IgD-negative memory B cell (primary cell): Measurements from ENCODE around the gene TMC6. TPM values are rescaled to one million over a fixed set of nuclear protein-coding genes. Genes with fewer than 3 reads are reported as not detected.
"Not testable (repeated sequence)": the region's sequence is repeated elsewhere in the genome, so short reads cannot be mapped to it uniquely, and the experiment has no call there.

Experiments
- H3K27ac Mint-ChIP-seq, 3 donors: one replicate each; pipeline ENCODE4 v1.8.0; 2020 to 2022; ENCODE audit warnings: mild to moderate bottlenecking in 3 of 3, mixed read lengths in 3 of 3, moderate library complexity in 1 of 3
- H3K27me3 Mint-ChIP-seq: one replicate; pipeline ENCODE4 v1.8.0; 2021; ENCODE audit warnings: mixed read lengths
- H3K36me3 Mint-ChIP-seq: one replicate; pipeline ENCODE4 v1.8.0; 2020; ENCODE audit warnings: mild to moderate bottlenecking, mixed read lengths
- H3K4me1 Mint-ChIP-seq, 3 donors: one replicate each; pipeline ENCODE4 v1.8.0; 2020 to 2022; ENCODE audit warnings: mixed read lengths in 3 of 3, mild to moderate bottlenecking in 1 of 3
- H3K4me3 Mint-ChIP-seq, 4 donors: one replicate each; pipeline ENCODE4 v1.8.0; 2020 to 2022; ENCODE audit warnings: mild to moderate bottlenecking in 4 of 4, mixed read lengths in 4 of 4, moderate library complexity in 3 of 4
- H3K9me3 Mint-ChIP-seq, 3 donors: one replicate each; pipeline ENCODE4 v1.8.0; 2020 to 2021; ENCODE audit warnings: mixed read lengths in 3 of 3, mild to moderate bottlenecking in 1 of 3
- polyA plus RNA-seq: library from polyadenylated mRNA; unstranded; fragments of 300-500 nt; fragmentation: Illumina TruSeq; gene quantifications from one replicate; pipeline ENCODE4 v1.2.3, GENCODE V29; 2021

The TMC6 gene
- polyA plus RNA-seq, 1 donor from 2014 or later: 212 TPM

GRCh38 chr17:78116411-78116810 lies 12.1 kb downstream of the TMC6 start:
- H3K4me1 Mint-ChIP-seq: peaks cover 24 to 34% (median 27%) of the 10 kb centered on the region in 3 donors

GRCh38 chr17:78115803-78116202 lies 12.8 kb downstream of the TMC6 start:
- H3K27ac Mint-ChIP-seq: peak overlapping the region in 1 of 3 donors; percentile 39
- H3K4me1 Mint-ChIP-seq: peaks cover 24 to 28% (median 24%) of the 10 kb centered on the region in 3 donors
- not testable (repeated sequence) for H3K9me3 Mint-ChIP-seq, H3K36me3 Mint-ChIP-seq, H3K27me3 Mint-ChIP-seq, H3K4me3 Mint-ChIP-seq

More at GRCh38 chr17:78116411-78116810, 12.1 kb downstream of the TMC6 start:
- no peaks in the 10 kb centered on the region for H3K27me3 Mint-ChIP-seq
- no peaks in the 10 kb centered on the region for H3K9me3 Mint-ChIP-seq
- peaks cover 3% of the 10 kb centered on the region for H3K36me3 Mint-ChIP-seq
- no peak overlapping the region for H3K4me3 Mint-ChIP-seq
- H3K27ac Mint-ChIP-seq: peak overlapping the region in 2 of 3 donors; percentile 39 to 78

DNA sequence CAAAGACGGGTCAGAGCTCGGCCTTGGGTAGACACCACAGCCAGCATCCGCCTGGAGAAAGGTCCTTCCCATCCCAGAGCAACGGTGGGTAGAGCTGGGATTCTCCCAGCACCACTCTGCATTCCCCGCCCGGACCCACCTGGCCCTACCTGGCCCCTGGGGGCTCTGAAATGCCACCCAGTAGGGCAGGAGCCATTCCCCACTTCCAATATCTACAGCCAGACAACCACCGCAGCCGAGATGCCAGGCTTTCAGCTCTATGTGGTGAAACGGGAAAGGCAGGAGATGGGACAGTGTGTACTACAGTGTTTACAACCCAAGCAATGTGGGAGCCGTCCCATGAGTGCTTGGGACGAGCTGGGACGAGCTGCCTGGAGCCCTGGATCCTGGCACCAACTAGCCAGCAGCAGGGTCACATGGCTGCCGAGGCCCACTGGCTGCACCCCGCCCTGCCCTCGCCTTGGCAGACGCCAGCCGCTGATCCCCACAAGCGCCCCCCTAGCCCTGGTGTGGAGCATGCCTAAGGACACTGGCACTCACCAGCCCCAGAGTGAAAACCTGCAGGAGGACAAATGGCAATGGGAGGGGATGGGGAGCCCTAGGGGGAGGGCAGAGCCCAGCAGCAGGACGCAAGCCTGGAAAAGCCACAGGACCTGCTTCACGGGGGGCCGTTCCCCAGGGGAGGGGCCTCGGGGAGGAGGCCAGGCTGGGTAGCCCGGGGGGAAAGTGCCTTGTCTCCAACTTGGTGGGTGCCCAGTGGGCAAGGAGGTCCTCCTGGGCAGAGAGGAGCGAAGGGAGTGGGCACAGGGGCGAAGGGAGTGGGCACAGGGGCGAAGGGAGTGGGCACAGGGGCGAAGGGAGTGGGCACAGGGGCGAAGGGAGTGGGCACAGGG lies 13.5 kb downstream of the TMC6 start:
- Mint-ChIP-seq H3K27me3 (no peaks in the 10 kb centered on the region), H3K36me3 (peaks cover 3% of the 10 kb centered on the region), H3K4me1 (peaks cover 20 to 30% (median 24%) of the 10 kb centered on the region in 3 donors), H3K9me3 (no peaks in the 10 kb centered on the region), H3K27ac (peak overlapping the region; percentile 81 to 97 (median 91)), H3K4me3 (peak overlapping the region in 1 of 4 donors; percentile 55)

DNA sequence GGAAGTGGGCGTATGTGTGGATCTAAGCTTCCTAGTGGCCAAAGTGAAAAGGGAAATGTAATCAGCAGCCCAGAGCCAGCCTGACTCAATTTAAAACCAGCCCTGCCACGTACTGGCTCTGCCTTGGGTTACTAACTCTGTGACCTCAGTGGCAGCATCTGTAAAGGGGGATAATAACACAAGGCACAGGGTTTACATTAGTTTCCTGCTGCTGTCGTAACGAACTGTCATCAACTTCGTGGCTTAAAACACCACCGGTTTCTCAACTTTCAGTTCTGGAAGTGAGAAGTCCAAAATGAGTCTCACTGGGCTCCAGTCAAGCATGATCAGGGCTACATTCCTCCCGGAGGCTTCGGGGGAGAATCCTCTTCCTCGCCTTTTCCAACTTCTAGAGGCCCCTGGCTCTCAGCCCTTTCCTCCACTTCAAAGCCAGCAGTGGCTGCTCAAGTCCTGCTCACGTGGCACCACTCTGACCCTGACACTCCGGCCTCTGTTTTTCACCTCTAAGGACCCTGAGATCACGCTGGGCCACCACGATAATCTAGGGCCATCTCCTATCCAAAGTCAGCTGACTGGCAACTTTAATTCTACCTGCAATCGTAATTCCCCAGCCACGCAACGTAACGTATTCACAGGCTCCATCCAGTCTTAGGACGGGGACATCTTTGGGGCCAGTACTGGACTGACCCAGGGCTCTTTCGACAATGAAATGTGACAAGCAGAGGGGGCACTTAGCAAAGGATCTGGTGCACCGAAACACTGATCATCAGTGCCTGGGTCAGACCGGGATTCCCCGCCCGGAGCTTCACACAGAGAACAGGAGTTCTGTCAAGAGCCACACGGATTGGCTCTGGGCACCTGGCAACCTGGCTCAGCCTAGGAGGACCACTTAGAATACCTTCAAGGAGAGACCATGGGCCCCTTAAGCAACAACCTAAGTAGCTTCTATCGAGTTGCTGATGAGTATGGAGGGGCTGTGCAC lies 14.5 kb downstream of the TMC6 start:
- Mint-ChIP-seq H3K9me3 (no peaks in the 10 kb centered on the region), H3K4me3 (peak overlapping the region in 3 of 4 donors; percentile 28 to 77 (median 68)), H3K36me3 (peaks cover 3% of the 10 kb centered on the region), H3K4me1 (peaks cover 20 to 29% (median 24%) of the 10 kb centered on the region in 3 donors), H3K27me3 (no peaks in the 10 kb centered on the region), H3K27ac (peak overlapping the region; percentile 89 to 97 (median 91))

GRCh38 chr17:78112518-78113471 lies 15.8 kb downstream of the TMC6 start:
- Mint-ChIP-seq H3K36me3 (peaks cover 3% of the 10 kb centered on the region), H3K4me1 (peaks cover 19 to 27% (median 24%) of the 10 kb centered on the region in 3 donors), H3K9me3 (no peaks in the 10 kb centered on the region), H3K27ac (peak overlapping the region; percentile 89 to 97 (median 91)), H3K4me3 (peak overlapping the region in 3 of 4 donors; percentile 31 to 84 (median 81)), H3K27me3 (no peaks in the 10 kb centered on the region)

GRCh38 chr17:78111727-78112517 lies 16.6 kb downstream of the TMC6 start:
- Mint-ChIP-seq H3K4me1 (peaks cover 19 to 27% (median 24%) of the 10 kb centered on the region in 3 donors), H3K4me3 (no peak overlapping the region), H3K27me3 (no peaks in the 10 kb centered on the region), H3K27ac (peak overlapping the region; percentile 89 to 97 (median 91)), H3K36me3 (peaks cover 3% of the 10 kb centered on the region), H3K9me3 (no peaks in the 10 kb centered on the region)

DNA sequence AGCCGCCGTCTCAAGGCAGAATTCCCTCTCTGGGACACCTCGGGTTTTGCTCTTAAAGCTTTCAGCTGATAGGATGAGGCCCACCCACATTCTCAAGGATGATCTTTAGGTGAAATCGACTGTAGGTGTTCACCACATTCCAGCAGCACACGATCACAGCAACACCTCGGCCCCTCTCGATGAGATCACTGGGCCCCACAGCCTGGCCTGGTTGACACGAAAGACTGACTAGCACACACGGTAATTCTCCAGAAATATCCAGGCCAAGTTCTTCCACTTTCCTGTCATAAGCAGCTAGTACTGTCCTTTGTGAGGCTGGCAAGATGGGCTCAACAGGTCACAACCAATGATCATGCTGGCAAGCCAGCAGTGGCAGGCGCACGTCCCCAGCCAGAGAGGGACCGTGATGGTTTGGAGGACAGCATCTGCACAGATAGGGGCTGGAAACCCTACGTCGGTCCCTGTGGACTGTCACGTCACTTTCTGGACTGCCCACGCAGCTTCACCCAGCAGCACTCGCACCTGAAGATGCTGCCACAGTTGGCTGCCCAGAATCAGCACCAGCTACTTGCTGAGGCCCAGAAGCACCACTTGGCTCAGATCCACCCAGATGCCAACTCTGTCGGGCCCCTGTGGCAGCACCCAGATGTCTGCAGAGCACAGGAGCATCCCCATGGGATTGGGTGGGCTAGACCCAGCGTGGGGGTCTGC lies 17.4 kb downstream of the TMC6 start:
- Mint-ChIP-seq H3K9me3 (no peaks in the 10 kb centered on the region), H3K27me3 (no peaks in the 10 kb centered on the region), H3K4me3 (peak overlapping the region in 1 of 4 donors; percentile 51), H3K4me1 (peaks cover 19 to 25% (median 24%) of the 10 kb centered on the region in 3 donors), H3K36me3 (peaks cover 3% of the 10 kb centered on the region), H3K27ac (peak overlapping the region in 2 of 3 donors; percentile 74 to 84)

DNA sequence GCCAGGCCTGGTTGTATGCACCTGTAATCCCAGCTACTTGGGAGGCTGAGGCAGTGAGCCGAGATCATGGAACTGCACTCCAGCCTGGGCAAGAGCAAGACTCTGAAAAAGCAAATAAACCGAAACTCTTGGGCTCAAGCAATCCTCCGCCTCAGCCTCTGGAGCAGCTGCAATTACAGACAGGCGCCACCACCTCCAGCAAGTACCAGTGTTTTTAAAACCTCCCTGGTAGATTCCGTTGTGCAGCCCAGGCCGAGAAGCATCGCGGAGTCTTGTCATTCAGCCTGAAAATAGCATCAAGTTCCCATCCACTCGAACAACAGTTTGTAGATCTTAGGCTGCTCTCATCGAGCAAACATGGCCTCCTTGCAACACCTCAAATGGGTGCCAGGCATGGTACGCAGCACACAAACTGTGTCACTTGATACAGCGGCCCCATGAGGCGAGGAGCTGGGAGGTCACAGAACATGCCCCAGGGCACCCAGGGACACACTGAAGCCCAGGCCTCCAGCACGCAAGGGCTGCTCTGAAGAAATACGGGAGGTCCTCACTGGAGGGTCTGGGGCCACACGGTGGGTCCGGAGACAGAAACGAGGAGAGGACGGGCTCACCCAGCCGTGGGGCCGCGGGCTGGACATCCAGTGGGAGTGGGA lies 18.1 kb downstream of the TMC6 start:
- H3K4me3 Mint-ChIP-seq: peak overlapping the region in 2 of 4 donors; percentile 21 to 45
- H3K4me1 Mint-ChIP-seq: peaks cover 19 to 25% (median 24%) of the 10 kb centered on the region in 3 donors
- H3K27me3 Mint-ChIP-seq: no peaks in the 10 kb centered on the region
- peaks cover 3% of the 10 kb centered on the region for H3K36me3 Mint-ChIP-seq
- no peaks in the 10 kb centered on the region for H3K9me3 Mint-ChIP-seq
- peak overlapping the region in 2 of 3 donors; percentile 74 to 84 for H3K27ac Mint-ChIP-seq

DNA sequence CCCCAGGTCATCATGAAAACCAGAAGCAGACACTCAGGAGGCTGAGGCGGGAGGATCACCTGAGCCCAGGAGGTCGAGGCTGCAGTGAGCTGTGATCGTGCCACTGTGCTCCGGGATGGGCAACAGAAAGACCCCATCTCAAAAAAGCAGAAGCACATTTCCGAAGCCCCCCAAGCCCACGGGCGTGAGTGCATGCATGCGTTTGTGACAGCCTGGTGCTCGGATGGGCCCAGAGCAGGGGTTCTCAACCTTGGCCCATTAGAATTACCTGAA lies 19.1 kb downstream of the TMC6 start:
- Mint-ChIP-seq H3K4me3 (no peak overlapping the region), H3K36me3 (peaks cover 3% of the 10 kb centered on the region), H3K27me3 (no peaks in the 10 kb centered on the region), H3K27ac (no peak overlapping the region), H3K9me3 (no peaks in the 10 kb centered on the region), H3K4me1 (peaks cover 18 to 21% (median 18%) of the 10 kb centered on the region in 3 donors)

DNA sequence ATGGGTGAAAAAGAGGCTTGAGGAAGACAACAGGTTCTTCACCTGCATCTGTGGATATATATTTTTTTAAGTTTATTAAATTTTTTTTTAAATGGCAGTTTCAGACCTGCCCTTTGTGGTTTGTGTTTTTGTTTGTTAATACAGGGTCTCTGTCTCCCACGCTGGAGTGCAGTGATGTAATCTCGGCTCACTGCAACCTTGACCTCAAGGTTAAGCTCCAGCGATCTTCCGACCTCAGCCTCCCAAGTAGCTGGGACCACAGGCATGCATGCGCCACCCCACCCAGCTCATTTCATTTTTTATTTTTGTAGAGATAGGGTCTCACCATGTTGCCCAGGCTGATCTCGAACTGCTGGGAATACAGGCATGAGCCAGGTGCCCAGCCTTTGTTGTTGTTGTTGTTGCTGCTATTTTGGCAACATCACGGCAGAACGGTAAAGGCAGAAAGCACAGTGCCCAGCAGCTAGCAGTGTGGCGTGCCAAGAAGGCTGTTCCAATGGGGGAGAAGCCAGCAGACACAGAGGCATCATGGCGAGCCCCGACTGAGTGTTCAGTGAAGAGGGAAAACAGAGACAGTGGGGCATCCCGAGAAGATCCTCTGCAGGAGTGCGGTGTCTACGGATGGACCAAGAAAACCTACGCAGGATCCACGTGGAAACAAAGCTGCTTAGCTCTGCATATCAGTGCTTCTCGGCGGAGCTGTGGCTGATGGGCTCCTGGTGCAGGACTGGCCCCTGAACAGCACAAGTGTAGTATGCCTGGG lies 19.6 kb downstream of the TMC6 start:
- Mint-ChIP-seq H3K27me3 (no peaks in the 10 kb centered on the region), H3K36me3 (peaks cover 3% of the 10 kb centered on the region), H3K4me3 (no peak overlapping the region), H3K9me3 (no peaks in the 10 kb centered on the region), H3K27ac (peak overlapping the region; percentile 39 to 78 (median 73)), H3K4me1 (peaks cover 12 to 17% (median 13%) of the 10 kb centered on the region in 3 donors)

DNA sequence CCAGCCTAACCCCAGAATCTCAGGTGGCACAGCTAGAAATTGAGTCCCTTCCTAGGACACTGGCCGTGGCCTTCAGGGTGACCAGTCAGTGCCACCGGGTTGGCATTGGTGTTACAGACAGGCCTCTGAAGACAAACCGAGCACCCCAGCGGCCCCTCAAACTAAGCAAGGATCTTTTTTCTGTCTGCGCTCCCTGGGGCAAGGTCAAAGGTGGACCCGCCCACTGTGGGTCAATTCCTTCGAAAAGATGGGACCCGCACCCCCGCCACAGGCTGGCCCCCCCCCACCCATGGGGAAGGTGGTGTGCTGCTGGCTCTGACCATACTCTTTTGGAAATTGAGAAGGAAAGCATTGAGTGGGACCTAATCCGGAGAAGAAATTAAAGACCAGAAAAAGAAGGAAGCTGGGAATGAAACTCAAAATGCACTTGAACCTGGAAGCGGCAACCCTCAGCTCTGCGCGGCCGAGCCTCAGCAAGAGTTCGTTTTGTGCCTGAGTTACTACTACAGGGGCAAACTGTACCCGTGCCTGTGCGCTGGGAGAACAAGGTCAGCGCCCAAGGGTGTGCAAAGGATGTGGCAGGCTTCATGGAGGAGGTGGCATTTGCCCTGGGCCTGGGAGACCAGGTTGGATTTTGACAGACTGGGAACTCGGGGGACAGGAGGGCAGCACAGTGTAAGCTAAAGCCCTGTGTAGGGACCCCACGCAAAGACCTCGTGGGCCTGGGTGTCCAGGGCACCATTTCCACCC lies 20.4 kb downstream of the TMC6 start:
- Mint-ChIP-seq H3K27ac (peak overlapping the region in 2 of 3 donors; percentile 73 to 78), H3K9me3 (no peaks in the 10 kb centered on the region), H3K4me1 (peaks cover 6 to 10% (median 6%) of the 10 kb centered on the region in 3 donors), H3K27me3 (no peaks in the 10 kb centered on the region), H3K4me3 (no peak overlapping the region), H3K36me3 (peaks cover 6% of the 10 kb centered on the region)
